Measurements from ENCODE around the gene SYT13.

The SYT13 gene

DNA sequence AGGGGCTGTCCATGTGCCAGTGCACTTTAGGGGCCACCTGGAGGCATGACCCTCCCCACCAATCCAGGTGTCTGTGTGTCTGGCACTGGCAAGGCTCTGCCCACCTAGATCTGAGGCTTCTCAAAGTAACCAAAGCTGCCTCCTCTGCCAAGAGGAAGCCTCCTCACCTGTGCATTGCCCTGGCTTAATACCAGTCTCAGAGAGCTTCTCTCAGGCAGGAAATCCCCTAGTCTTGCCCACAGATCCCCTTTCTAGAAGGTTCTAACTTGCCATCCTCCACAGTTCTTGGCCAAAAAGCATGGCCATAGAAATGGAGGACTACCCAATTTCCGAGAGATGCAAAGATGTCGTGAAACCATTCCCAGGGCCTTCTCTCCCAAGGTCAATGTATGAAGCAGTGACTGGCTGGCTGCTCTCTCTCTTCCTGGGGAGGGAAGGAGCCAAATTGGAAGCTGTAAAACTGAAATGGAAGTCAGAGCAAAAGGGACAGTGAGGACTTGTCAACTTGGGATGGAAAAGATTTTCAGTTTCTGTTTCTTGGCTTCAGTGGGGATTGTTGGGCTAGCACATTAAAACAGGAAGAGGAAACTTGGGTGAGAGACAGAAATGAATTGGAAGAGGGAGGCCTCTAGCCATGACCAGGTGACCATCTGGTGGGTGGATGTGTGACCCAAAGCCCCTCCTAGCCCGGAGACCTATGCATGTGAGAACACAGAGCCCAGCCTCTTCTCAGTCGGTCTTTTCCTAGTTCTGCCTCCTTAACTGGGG, 70.9 kb downstream of the SYT13 start:
- DNase-seq, result no peak

DNA sequence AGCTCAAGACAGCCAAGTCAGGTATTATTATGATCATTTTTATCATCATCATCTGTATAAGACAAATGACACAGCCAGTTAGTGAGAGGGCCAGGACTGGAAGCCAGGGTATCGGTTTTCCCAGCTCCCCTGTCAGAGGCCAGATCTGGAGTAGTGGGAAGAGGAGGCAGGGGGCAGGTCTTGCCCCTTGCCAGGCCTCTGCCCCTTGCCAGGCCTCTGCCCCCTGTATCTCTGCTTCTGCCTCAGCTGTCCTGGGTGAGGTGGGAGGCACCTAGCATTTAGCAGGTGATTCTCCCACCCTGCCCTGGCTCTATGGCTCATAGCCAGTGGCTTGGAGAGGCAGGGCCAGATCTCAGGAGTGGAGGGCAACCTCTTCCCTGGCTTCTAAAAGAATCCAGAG, 72.4 kb downstream of the SYT13 start:
- DNase-seq, result no peak

DNA sequence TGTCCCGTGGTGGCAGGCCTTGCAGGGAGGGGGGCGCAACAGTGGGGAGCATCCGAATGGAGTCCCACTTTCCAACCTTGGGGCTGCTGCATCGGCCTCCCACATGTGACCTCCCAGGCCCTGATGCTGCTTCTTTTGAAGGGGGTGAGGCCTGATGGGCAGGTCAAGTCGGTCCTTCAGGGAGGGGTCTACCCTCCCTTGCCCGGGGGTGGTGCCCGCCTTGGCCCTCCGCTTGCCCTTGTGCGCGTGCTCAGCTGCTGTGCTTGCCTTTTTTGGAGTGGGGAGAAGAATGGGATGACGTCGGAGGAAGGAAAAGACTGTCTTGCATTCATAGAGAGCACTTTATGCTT, 72.8 kb downstream of the SYT13 start:
- DNase-seq, result no peak

DNA sequence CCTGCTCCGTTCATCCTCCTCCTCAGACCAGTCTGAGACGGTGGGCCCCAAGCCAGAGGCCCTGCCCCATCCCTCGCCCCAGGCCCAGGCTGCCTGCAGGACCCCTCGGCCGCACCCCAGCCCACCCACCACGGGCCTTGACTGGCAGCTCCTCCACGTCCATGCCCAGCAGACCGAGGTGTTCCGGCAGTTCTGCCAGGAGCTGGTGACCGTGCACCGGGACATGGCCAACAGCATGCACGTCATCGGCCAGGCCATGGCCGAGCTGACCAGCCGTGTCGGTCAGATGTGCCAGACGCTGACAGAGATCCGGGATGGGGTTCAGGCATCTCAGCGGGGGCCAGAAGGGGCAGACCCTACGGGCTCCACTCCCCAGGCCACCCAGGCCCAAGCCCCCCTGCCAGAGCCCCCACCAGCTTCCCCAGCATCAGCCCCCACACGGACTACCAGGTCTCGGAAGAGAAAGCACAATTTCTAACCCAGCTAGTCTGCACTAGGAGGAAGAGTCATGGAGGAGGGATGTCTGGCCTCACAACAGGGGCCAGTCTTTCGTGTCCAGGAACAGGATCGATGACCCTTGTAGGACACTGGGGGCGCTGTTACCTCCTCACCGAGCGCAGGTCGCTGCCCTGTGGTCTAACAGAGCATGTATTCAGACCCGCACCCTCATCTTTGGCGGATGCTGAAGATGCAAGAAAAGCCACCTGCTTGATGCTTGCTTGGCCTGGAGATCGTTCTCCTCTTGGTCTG, 73.4 kb downstream of the SYT13 start:
- no peak for DNase-seq

DNA sequence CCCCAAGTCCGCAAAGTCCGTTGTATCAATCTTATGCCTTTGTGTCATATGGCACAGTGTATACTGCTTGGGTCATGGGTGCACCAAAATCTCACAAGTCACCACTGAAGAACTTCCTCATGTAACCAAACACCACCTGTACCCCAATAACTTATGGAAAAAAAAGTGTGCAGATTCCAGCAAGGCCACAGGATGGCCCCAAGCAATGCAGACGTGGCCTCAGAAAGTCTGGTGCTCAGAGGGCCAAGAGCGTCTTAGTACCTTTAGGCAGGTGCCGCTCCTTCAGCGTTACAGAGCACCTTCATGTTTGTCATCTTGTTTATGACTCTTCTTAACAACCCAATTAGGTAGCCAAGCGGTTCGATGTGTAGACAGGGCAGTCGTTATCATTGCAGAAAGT, 74.4 kb downstream of the SYT13 start:
- no peak for DNase-seq

DNA sequence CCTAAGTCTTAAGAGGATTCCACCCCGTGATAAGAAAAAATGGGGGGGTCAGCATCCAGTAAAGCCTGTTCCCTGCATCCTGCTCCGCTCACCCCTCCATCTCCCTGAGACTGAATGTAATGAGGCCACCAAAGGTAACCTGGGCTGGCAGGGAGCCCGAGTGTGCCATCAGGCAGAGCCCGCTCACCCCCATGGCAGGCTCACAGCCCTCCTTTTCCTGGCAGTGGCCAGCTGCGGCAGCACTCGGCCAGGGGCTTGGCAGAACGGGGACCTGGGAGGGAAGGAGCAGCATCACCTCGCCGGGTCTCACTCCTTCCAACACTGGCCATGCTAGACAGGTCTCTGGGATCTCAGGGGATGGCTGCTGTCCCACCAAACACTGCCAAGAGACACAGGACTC, 75.3 kb downstream of the SYT13 start:
- DNase-seq, result no peak

DNA sequence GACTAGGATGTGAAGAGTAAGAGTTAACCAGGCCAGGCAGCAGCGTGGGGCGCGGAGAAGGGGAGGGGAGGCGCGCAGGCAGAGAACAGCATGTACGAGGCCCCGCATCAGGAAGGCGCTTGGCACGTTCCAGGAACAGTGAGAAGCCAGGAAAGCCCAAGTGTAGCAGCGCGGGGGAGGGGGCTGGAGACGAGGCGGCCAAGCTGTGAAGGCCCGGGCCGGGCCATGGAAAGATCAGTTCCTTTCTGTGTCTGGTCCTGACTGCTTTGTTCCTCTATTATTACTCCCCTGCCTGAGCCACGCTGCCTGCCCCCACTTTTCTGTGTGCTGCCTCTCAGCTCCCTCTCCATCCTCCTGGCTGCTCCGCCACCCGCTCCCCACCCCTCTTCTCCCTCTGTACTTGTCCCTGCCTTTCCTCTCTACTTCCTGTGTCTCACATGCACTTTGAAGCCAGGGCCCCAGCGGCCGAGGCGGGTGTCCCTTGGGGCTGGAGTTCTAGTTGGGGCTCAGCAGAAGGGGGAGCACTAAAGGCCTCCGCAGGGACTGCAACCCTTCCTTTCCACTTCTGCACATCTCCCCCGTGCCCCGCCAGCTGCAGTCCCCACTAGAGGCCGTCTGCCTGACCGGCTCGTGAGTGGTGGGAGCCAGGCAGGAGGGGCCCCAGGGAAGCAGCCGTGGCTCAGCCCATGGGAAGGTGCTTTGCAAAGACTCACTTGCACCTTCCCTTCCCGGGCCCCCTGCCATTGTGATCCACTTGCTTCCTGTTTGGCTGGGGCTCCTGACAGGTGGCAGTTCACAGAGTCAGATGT, 76.0 kb downstream of the SYT13 start:
- DNase-seq, result no peak

DNA sequence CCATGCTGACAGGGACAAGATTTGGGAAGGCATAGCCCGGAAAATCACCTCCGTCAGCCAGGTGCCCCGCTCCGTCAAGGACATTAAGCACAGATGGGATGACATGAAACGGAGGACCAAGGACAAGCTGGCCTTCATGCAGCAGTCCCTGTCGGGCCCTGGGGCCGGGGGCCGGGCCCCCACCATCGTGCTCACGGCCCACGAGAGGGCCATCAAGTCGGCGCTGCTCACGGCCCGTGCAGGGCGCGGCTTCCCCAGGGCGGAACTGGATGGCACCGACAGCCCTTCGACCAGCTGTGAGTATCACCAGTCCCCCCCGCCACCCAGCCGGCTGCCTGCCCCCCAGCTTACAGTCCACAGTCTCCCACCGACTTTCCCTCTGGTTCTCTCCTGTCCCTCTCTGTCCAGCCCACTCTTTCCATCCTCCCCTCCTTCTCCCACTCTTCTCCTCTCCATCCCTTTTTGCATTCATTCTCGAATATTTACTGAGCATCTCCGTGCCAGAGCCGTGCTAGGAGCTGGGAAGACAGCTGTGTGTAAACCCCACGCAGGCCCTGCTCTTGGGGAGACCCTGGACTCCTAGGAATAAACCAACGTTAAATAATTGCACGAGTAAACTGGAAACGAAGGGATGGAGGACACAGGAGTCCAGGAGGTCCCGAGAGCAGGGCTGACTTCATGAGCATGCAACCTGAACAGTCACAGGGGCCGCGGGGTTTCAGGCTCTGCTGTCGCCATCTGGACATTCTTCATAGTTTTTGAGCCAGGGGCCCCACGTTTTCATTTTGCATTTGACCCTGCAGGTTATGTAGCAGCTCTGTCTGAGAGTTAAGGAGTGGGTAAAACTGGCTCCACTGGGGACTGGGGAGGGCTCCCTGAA, 76.9 kb downstream of the SYT13 start:
- no peak for DNase-seq

DNA sequence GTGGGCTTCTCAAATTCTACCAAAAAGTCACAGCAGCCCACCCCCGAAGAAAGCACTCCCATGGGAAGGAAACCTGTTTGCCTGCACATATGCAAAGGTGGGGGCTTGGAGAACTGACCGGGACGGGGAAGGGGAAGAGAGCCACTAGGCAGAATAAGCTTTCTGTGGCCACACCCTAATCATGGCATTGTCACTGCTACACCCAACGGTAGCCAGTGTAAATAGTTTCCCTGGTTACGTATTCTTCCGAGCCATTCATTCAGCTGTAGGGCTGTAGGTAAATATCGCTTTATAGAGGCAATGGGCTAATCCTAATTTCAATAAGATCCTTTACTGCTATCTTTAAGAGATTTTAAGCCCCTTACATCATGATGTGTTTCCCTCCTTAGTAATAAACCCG, 78.0 kb downstream of the SYT13 start:
- DNase-seq, result no peak

DNA sequence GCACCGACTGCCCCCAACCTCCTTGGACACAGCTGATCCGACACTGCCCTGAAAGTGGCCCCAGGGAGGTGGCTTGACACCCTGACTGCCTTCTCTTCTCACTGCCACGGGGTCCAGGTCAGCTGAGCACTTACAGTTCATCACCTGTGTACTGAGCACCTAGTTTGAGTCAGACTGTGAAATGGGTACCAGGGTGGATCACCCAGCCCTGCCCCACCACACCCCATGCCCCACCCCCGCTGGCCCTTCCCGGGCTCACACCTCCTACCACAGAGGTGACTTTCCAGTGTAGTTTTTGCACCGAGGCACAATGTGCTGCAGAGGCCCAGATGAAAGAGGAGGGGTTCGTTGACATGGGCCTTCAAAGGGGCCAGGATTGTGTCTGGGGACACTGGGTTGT, 80.2 kb downstream of the SYT13 start:
- DNase-seq, result no peak

DNA sequence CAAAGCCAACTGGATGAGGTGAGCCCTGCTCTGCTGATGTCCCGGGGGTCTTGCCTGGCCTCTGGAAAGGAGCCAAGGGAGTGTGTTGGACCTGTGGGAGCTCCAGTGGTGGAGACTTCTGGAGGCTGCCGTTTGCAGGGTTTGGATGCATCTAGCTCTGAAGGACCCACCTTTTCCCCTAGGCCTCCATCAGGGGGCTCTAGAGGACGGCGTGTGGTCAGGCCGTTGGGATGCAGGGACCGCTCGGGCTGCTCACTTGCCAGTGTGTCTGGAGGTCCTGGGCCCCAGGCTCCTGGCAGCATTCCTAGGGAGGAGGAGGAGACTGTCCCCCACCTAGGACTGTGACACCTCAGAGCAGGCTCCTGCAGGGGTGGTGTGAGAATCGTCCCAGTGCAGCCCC, 81.4 kb downstream of the SYT13 start:
- no peak for DNase-seq

DNA sequence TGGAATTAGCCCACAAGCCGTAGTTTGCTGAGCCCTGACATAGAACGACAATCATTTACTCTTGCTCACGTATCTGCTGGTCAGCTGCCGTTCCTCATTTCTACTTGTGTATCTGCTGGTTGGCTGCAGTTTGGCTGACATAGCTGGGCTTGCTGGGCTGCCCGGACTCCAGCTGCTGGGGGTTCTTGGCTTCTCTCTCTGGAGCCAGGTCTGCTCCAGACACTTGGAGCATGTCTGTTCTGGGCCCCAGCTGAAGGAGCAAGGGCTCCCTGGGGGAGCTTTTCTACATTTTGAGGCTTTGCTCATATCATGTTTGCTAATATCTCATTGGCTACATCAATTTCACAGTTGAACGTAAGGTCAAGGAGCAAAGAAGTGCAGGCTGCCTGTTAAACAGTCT, 92.4 kb downstream of the SYT13 start:
- DNase-seq, result no peak
